ENCODE measurements around the gene NDE1. TPM values are rescaled to one million over a fixed set of nuclear protein-coding genes. Genes with fewer than 3 reads are reported as not detected.

Gene NDE1
- total and polyA plus RNA-seq, 2 of the 4 experiments (the other 2 are of a cell fraction): 22.7 to 29.2 TPM

GRCh38 chr16:15674571-15674970, 24.5 kb downstream of the NDE1 start:
- Histone ChIP-seq H3K9me1 (ENCODE audit: insufficient read depth, low read length) (peaks cover 9% of the 10 kb centered on the region), H2BK5ac (ENCODE audit: low read depth, low read length, poor library complexity, severe bottlenecking) (no peak overlapping the region), H3K14ac (replicated peaks; ENCODE audit: low read depth, low read length) (no peak overlapping the region), H3K23ac (ENCODE audit: low read depth, low read length) (no peak overlapping the region), H3K9ac (ENCODE audit: low read depth, low read length) (no peak overlapping the region), H2AK5ac (ENCODE audit: low read depth, low read length) (no peak overlapping the region), H2BK20ac (ENCODE audit: low read depth, low read length) (no peak overlapping the region), H3K56ac (ENCODE audit: extremely low read depth, insufficient read depth, low read length) (no peak overlapping the region), H3K4me1 (ENCODE audit: control insufficient read depth, insufficient read depth, low read length) (peaks cover 11% of the 10 kb centered on the region), H3K36me3 (ENCODE audit: control insufficient read depth, insufficient read depth, low read length) (peaks cover 22% of the 10 kb centered on the region; the same call in 1 of the 2 replicates), H3K18ac (ENCODE audit: low read depth, low read length) (no peak overlapping the region), H3K79me1 (ENCODE audit: low read depth in 1 of 2, low read length in 2 of 2) (peaks cover 33 to 67% of the 10 kb centered on the region in 2 experiments), H3K9me3 (ENCODE audit: control insufficient read depth, insufficient read depth, low read length) (no peaks in the 10 kb centered on the region), H2AFZ (replicated peaks; ENCODE audit: low read length, poor library complexity) (no peak overlapping the region), H4K20me1 (ENCODE audit: insufficient read depth, low read length) (peaks cover 8% of the 10 kb centered on the region; the same call in 1 of the 2 replicates), H3K4me3 (ENCODE audit: insufficient read depth, low read depth, low read length) (no peak overlapping the region), H4K8ac (ENCODE audit: low read depth in 2 of 2, low read length in 2 of 2) (no peak overlapping the region), H2AK9ac (replicated peaks; ENCODE audit: low read depth, low read length, poor library complexity) (no peak overlapping the region), H2BK15ac (ENCODE audit: low read depth, low read length) (no peak overlapping the region), H3K4ac (ENCODE audit: low read depth, low read length) (no peak overlapping the region), H3K27ac (ENCODE audit: insufficient read depth, low read length) (no peak overlapping the region), H3K4me2 (ENCODE audit: low read depth, low read length) (no peak overlapping the region), H4K91ac (ENCODE audit: insufficient read depth, low read depth, low read length) (no peak overlapping the region), H4K5ac (ENCODE audit: low read depth, low read length) (no peak overlapping the region), H2BK120ac (ENCODE audit: low read depth, low read length) (no peak overlapping the region), H3K27me3 (ENCODE audit: control insufficient read depth, insufficient read depth, low read length) (no peaks in the 10 kb centered on the region)
- dilution Hi-C loops (cut with HindIII; ENCODE audit: low sequenced_read_pairs, unreplicated experiment): no loop called here
- DNase-seq (no peak), ATAC-seq (ENCODE audit: low read depth) (no peak)
- ChIA-PET POLR2A (ENCODE audit: unreplicated experiment) (no interaction called here), CTCF (no interaction called here)
- in situ Hi-C loops (cut with MboI; ENCODE audit: low sequenced_read_pairs): no loop called here
- WGBS, 2 experiments (ENCODE audit: extremely low coverage in 2 of 2, insufficient read length in 1 of 2): 100% methylated on average over 3 of the region's 7 CpGs; no CpG with 5 or more reads in 1 of the 2 experiments
- no peak for TF ChIP-seq CEBPB (IDR thresholded peaks at IDR 0.05; ENCODE audit: low read depth, low read length)
- TF ChIP-seq BHLHE40 (IDR thresholded peaks at IDR 0.05; ENCODE audit: low read depth, low read length): no peak
- TF ChIP-seq RAD21 (IDR thresholded peaks at IDR 0.05; ENCODE audit: low read length): no peak
- no peak for TF ChIP-seq FOS (IDR thresholded peaks at IDR 0.05; ENCODE audit: low read depth, low read length)
- TF ChIP-seq MXI1 (IDR thresholded peaks at IDR 0.05; ENCODE audit: borderline replicate concordance, low read depth, low read length): no peak
- no peak for TF ChIP-seq RCOR1 (IDR thresholded peaks at IDR 0.05; ENCODE audit: insufficient replicate concordance, low read length)
- no peak for TF ChIP-seq NFE2L2 (IDR thresholded peaks at IDR 0.05; ENCODE audit: low read depth, low read length)
- no peak for TF ChIP-seq POLR2A (IDR thresholded peaks at IDR 0.05; ENCODE audit: low read depth, low read length)
- no peak for TF ChIP-seq USF2 (IDR thresholded peaks at IDR 0.05; ENCODE audit: low read depth, low read length)
- no peak for TF ChIP-seq RFX5 (IDR thresholded peaks at IDR 0.05; ENCODE audit: low read depth, low read length)
- no peak for TF ChIP-seq MAZ (IDR thresholded peaks at IDR 0.05; ENCODE audit: borderline replicate concordance, low read depth, low read length)
- TF ChIP-seq CHD1 (IDR thresholded peaks at IDR 0.05; ENCODE audit: low read depth, low read length): no peak
- no peak for TF ChIP-seq CTCF (conservative IDR thresholded peaks at IDR 0.05; ENCODE audit: low read depth, low read length)
- TF ChIP-seq SMC3 (IDR thresholded peaks at IDR 0.05; ENCODE audit: low read depth, low read length): no peak
- TF ChIP-seq MAFK (IDR thresholded peaks at IDR 0.05; ENCODE audit: low read depth, low read length): no peak
- no TSS peak for BruUV-seq (replicated peaks)
- intact Hi-C loops (cut with micrococcal nuclease): no loop called here

Data from IMR-90 (cell line).